ENCODE measurements around the gene NDUFV1.
"Not testable (repeated sequence)": the region's sequence is repeated elsewhere in the genome, so short reads cannot be mapped to it uniquely, and the experiment has no call there.

The NDUFV1 gene

DNA sequence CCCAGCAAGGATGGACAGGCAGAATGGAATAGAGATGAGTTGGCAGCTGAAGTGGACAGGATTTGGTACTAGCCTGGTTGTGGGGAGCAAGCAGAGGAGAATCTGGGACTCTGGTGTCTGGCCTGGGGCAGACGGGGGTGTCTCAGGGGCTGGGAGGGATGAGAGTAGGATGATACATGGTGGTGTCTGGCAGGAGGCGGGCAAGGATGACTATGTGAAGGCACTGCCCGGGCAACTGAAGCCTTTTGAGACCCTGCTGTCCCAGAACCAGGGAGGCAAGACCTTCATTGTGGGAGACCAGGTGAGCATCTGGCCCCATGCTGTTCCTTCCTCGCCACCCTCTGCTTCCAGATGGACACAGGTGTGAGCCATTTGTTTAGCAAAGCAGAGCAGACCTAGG, 20.8 kb upstream of the NDUFV1 start:
- in situ Hi-C loops (cut with MboI; ENCODE audit: low sequenced_read_pairs) = no loop called here

DNA sequence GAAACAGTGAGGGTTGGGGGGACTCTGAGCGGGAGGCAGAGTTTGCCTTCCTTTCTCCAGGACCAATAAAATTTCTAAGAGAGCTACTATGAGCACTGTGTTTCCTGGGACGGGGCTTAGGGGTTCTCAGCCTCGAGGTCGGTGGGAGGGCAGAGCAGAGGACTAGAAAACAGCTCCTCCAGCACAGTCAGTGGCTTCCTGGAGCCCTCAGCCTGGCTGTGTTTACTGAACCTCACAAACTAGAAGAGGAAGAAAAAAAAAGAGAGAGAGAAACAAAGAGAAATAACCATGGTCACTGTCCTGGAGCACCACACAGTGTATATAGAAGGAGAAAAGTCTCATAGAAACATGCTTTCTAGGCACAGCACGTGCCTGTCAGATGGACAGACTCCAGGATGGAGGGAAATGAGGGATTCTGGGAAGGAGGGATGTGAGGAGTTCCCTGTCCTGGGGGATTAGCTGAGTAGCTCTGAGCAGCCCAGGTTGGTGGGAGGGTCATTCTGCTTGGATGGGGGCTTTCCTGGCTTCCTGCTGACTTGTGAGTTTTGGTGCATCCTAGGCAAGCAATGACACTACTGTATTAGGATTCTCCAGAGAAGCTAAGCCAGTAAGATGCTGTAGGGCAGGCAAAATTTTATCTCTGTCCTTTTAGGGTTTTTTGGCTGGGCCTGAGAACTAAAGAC, 20.0 kb upstream of the NDUFV1 start:
- in situ Hi-C loops (cut with MboI; ENCODE audit: low sequenced_read_pairs) = no loop called here

DNA sequence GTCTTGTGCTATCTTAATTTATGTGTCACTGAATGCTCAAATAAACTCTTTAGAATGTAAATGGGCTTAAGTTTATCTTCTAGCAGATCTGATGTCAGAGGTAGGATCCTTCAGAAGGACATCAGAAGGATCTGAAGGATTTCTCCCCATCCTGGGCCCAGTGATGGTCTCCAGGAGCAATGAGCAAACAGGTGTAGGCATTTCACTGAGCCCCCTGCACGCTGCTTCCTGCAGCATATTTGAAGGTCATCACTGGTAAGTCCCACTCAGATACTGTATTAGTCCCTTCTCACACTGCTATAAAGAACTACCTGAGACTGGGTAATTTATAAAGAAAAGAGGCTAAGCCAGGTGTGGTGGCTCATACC, 18.6 kb upstream of the NDUFV1 start:
- in situ Hi-C loops (cut with MboI; ENCODE audit: low sequenced_read_pairs) = no loop called here

DNA sequence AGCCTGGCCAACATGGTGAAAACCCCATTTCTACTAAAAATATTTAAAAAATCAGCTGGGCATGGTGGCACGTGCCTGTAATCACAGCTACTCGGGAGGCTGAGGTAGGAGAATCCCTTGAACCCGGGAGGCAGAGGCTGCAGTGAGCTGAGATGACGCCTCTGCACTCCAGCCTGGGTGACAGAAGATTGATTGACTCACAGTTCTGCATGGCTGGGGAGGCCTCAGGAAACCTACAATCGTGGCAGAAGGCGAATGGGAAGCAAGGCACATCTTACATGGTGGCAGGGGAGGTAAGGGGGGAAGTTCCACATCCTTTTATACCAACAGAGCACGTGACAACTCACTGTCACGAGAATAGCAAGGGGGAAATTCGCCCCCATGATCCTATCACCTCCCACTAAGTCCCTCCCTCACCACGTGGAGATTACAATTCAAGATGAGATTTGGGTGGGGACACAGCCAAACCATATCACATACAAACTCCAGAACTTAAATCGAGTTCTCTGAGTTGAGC, 17.8 kb upstream of the NDUFV1 start:
- in situ Hi-C loops (cut with MboI; ENCODE audit: low sequenced_read_pairs) = not testable (repeated sequence)

DNA sequence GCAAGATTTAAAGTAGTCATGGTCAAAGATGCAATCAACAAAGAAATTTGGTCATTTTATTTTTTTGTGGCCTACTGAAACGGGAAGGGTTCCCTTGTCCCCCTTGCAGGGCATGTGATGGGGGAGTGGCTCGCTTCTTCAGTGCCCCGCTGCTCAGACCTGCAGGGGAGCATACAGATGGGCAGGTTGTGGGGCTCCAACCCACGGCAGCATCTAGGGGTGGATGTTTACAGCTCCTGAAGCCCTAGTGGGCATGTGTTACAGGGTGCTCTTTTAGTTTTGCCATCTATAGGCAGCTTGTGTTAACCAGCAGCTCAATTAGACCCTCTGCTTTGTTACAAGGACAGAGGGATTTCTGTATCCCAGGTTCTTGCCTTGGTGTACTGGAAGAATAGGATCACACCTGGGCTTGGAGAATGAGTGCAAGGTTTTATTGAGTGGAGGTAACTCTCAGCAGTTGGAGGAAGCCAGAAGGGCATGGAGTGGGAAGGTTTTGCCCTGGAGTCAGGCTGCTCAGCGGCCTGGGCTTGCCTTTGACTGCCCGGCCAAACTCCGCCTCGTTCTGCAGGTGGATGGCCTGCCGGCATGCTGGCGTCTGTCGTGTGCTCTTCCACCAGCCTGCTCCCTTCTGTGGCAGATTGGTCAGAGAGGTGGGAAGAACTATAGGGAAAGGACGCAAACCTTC, 13.7 kb upstream of the NDUFV1 start:
- in situ Hi-C loops (cut with MboI; ENCODE audit: low sequenced_read_pairs) = no loop called here

DNA sequence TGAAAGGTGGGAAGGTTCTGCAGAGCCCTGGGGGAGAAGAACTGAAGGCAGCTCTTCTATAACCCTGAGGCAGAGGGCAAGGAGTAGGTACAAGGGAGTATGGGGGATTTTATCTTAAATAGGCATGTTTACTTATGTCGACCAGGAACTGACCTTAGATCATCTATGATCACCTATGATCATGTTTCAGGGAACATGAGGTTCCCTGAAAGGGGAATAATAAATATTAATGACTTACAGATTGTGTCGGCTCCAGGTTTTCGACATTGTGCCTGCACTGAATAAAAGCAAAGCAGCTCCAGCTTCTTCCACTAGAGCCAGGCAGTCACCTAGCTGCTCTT, 13.2 kb upstream of the NDUFV1 start:
- in situ Hi-C loops (cut with MboI; ENCODE audit: low sequenced_read_pairs) = no loop called here

DNA sequence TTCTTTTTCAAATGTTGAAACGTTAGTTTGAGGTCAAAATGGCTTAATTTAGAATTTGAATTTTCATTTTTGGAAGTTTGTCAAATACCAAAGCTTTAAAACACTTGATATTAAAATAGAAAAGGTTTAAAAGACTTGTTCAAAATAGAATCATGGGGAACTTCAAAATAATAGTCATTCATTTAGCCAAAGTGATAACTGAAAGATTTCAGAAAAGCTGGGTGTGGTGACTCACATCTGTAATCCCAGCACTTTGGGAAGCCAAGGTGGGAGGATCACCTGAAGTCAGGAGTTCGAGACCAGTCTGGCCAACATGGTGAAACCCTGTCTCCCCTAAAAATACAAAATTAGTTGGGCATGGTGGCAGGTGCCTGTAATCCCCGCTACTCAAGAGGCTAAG, 12.3 kb upstream of the NDUFV1 start:
- in situ Hi-C loops (cut with MboI; ENCODE audit: low sequenced_read_pairs) = no loop called here

DNA sequence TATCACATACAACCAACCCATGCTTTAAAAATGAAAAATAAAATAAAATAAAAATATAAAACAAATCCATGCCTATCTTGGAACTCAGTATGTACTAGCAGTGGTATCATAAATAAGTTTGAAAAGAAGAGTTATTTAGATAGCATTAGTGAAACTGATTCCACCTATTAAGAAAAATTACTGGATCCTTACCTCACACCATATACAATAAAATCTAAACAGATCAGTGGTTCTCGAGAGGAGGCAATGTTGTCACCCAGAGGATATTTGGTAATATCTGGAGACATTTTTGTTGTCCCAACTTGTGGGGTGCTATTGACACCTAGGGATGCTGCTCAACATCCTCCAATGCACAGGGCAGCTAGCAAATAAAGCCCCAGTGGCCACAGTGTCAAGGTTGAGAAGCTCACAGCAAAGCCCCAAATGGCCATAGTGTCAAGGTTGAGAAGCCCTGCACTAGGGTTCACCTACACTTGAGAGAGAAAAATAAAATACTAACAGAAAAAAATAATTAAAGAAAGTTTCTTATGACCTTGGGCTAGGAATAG, 9.9 kb upstream of the NDUFV1 start:
- in situ Hi-C loops (cut with MboI; ENCODE audit: low sequenced_read_pairs) = no loop called here

DNA sequence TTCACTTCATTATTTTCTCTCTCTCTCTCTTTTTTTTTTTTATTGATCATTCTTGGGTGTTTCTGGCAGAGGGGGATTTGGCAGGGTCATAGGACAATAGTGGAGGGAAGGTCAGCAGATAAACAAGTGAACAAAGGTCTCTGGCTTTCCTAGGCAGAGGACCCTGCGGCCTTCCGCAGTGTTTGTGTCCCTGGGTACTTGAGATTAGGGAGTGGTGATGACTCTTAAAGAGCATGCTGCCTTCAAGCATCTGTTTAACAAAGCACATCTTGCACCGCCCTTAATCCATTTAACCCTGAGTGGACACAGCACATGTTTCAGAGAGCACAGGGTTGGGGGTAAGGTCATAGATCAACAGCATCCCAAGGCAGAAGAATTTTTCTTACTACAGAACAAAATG, 9.3 kb upstream of the NDUFV1 start:
- in situ Hi-C loops (cut with MboI; ENCODE audit: low sequenced_read_pairs) = not testable (repeated sequence)

DNA sequence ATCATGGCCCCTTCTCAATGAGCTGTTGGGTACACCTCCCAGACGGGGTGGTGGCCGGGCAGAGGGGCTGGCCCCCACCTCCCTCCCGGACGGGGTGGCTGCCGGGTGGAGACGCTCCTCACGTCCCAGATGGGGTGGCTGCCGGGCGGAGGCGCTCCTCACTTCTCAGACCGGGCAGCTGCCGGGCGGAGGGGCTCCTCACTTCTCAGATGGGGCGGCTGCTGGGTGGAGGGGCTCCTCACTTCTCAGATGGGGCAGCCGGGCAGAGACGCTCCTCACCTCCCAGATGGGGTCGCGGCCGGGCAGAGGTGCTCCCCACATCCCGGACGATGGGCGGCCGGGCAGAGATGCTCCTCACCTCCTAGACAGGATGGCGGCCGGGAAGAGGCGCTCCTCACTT, 8.8 kb upstream of the NDUFV1 start:
- in situ Hi-C loops (cut with MboI; ENCODE audit: low sequenced_read_pairs) = not testable (repeated sequence)

DNA sequence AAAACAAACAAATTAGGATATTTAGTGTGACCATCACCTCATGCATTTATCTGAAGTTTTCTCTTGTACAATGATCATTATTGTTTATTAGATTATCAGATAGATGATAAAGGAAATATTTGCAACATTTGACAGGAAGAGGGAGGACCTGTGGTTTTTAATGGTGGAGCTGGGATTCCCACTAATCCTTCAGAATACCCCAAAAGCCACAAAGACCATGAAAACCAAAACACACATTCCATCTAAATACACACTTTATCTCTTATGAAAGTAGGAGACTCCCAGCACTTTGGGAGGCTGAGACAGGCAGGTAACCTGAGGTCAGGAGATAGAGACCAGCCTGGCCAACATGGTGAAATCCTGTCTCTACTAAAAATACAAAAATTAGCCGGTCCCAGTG, 7.6 kb upstream of the NDUFV1 start:
- in situ Hi-C loops (cut with MboI; ENCODE audit: low sequenced_read_pairs) = no loop called here

DNA sequence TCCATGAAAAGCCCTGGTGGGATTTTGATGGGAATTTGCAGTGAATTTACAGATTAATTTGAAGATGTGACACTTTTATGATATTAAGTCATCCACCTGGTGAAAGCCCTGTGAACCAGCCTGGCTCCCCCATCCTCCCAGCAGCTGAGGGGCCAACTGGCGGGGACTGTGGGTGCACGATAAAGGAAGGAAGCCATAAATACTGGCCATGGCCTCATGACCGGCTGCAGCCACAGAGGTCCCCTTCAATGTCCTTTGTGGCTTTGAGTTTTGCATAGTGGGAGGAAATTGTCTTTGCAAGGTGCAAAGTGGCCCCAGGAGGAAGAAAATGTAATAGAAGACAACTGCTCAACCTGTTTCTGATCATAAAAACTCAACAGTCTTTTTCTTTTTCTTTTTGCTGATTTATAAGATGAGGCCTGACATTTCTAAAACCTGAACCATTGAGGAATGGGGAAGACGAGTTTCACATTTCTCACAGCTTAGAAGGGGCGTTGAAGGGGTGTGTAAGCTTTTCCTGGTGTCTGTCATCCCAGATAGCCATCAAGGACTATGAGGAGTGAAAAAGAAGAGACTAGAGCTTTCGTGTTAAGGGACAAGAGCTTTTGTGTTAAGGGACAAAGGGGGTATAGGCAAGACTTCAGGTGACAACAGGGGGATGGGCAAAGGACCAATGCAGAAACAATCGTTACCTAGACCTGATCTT, 6.3 kb upstream of the NDUFV1 start:
- in situ Hi-C loops (cut with MboI; ENCODE audit: low sequenced_read_pairs) = no loop called here

DNA sequence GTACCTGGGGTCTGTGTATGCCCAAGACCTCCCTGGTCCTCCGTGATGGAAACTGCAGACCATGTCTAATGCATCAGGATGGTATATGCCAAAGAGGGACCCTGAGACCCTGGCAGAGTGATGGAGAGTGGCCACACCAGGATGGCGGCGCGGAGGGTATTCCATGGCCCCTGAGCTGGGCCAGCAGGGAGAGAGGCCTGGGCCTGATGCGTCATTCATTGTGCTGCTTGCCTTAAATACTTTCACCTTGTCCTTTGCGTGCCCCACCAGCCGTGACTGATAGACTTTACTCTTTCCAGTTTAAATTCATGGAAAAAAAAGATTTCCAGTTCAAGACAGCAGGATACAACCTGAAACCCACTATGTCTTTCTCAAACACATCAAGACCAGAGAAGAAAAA, 5.6 kb upstream of the NDUFV1 start:
- in situ Hi-C loops (cut with MboI; ENCODE audit: low sequenced_read_pairs) = no loop called here

DNA sequence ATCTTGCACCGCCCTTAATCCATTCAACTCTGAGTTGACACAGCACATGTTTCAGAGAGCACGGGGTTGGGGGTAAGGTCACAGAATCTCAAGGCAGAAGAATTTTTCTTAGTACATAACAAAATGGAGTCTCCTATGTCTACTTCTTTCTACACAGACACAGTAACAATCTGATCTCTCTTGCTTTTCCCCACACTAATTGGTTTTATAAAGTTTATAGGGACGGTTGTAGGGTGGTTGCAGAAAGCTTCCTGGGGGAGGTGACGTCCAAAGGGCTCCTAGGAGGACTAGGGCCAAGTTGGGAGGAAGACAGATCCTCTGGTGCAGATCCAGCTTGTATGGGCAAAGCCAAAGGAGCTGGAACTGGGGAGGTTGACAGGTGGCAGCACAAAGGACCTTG, 2.6 kb upstream of the NDUFV1 start:
- in situ Hi-C loops (cut with MboI; ENCODE audit: low sequenced_read_pairs) = not testable (repeated sequence)

DNA sequence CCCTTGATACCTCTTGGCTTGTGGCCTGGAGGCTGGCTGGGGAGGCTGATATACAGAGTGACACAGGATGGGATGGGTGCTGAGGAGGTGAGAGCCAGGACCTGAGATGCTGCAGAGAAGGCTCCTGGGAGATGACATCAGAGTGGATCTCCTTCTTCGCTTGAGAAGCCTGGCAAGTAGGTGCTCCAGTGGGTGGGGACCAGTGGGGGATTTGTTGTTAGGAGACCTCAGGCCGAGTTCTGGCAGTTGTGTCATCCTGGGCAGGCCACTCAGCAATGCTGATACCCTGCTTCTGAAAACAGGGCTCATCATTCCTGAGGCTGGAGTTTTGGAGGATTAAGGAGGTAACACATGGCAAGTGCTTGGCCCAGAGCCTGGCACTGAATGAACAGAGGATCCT, 1.9 kb upstream of the NDUFV1 start:
- in situ Hi-C loops (cut with MboI; ENCODE audit: low sequenced_read_pairs) = no loop called here

DNA sequence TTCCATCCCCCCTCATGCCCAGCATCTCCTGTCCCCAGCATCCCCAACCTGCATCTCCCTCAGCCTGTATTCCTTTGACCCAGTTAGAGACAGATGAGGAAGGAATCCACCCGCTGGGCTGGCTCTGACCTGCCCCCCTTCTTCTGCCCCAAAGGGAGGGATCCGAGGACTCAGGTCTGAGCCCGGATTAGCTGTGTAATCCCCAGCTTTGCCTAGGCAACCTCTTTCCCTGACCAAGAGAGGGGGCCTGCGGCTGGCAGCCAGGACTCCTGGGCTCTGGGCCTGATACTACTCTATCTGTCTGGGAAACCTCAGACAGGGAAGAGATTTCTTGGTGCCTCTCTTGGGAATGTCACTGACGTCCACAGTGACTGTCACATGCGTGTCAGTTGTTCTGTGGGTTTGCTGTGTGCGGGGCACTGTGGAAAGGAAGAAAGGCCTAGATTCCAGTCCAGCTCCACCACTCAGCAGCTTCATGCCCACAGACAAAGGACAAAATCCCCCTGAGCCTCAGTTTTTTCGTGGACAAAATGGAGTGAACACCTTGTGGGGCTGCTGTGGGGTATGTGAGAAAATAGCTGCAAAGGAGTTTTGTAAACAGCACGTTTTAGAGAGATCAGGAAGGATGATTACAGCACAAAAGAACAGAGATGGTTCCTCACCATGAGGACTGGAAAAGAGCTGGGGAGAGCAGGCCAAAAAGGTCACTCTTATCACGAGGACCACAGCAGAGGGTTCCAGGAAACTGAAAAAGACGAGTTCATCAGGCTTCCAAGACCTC, 1.3 kb upstream of the NDUFV1 start:
- in situ Hi-C loops (cut with MboI; ENCODE audit: low sequenced_read_pairs) = no loop called here

DNA sequence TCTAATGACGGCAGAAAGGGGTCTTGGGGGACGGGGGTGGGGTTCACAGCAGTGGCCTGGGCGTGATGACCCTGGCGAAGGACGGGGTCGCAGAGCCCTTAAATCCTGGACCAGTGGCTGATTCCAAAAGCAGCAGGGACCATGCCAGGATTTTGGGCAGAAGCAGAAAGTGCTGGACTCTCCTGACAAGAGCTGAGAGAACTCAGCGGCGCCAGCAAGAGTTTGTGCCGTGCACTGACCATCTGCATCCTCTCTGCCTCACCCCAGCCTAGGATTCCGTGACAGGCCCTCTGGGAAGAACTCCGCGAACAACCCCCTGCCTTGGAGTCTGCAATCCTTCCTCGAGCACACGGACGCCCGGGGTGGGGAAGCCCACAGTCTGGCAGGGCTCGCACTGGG, 644 bp upstream of the NDUFV1 start:
- in situ Hi-C loops (cut with MboI; ENCODE audit: low sequenced_read_pairs) = no loop called here

DNA sequence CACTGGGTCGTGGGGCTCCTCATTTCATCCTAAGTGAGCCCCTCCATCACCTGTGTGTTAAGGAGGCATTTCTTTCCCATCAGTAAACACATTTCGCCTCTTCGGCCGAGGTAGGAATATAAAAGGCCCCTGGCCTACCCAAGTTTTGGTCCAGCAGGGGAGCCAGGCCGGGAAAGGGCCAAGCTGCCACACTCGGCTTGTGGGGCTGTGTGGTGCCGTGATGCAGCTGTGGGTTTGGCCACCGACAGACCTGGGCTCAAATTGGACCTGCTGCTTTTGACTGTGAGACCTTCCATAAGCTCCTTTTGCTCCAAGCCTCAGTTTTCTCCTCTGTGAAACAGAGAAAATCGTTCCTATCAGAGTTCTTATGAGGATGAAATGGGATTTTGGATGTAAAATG, 771 bp downstream of the NDUFV1 start:
- in situ Hi-C loops (cut with MboI; ENCODE audit: low sequenced_read_pairs) = no loop called here

DNA sequence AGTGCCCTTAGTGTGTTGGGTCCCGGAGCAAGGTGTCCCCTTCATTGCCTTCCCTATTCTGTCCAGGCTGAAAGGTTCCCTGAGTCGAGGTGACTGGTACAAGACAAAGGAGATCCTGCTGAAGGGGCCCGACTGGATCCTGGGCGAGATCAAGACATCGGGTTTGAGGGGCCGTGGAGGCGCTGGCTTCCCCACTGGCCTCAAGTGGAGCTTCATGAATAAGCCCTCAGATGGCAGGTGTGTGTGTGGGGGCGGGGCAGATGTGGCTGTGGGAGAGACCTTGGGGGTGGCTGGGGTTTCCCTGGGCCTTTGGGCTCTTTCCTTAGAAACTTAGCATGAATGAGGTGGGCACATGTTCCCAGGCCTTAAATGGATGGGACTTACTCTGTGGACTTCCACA, 1.8 kb downstream of the NDUFV1 start:
- in situ Hi-C loops (cut with MboI; ENCODE audit: low sequenced_read_pairs) = no loop called here

DNA sequence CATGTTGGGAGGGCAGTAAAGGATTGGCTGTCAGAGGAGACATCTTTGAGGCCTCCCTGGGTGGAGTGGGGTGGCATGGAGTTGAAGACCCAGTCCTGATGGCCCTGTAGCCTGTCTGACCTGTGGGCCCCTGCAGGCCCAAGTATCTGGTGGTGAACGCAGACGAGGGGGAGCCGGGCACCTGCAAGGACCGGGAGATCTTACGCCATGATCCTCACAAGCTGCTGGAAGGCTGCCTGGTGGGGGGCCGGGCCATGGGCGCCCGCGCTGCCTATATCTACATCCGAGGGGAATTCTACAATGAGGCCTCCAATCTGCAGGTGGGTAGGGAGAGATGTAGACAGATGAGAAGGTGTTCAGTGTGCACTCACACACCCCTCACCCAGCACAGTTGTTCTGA, 2.6 kb downstream of the NDUFV1 start:
- in situ Hi-C loops (cut with MboI; ENCODE audit: low sequenced_read_pairs) = no loop called here

DNA sequence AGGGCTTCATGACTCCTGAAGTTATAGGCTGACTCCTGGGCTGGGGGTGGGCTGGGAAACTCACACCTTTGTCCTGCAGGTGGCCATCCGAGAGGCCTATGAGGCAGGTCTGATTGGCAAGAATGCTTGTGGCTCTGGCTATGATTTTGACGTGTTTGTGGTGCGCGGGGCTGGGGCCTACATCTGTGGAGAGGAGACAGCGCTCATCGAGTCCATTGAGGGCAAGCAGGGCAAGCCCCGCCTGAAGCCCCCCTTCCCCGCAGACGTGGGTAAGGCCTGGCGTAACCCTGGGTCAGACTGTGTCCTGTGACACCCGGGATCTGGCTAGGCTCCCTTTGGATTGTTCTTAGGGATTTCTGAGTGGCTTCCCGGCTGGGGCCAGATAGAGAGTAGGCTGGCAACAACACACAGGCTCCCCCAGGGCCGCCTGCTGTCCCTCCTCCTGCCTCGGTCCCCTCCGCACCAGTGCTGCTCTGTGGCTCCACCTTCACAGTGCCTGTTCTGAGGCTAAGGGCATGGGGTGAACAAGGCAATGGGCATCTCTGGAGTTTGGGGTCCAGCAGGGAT, 3.6 kb downstream of the NDUFV1 start:
- in situ Hi-C loops (cut with MboI; ENCODE audit: low sequenced_read_pairs) = no loop called here

All from HL-60/S4 treated with retinoic acid at 250 ng/mL for 4 days and 3 days (cell line).